GM21423 (cell line): ENCODE data around the gene TAS2R1.

Experiments used
- ATAC-seq: cut with Tn5 transposase; IDR thresholded peaks from one replicate; pipeline ENCODE4 v1.9.1; 2021; ENCODE audit warnings: mild to moderate bottlenecking, moderate library complexity; ENCODE audit not compliant: unreplicated experiment

Gene TAS2R1

DNA sequence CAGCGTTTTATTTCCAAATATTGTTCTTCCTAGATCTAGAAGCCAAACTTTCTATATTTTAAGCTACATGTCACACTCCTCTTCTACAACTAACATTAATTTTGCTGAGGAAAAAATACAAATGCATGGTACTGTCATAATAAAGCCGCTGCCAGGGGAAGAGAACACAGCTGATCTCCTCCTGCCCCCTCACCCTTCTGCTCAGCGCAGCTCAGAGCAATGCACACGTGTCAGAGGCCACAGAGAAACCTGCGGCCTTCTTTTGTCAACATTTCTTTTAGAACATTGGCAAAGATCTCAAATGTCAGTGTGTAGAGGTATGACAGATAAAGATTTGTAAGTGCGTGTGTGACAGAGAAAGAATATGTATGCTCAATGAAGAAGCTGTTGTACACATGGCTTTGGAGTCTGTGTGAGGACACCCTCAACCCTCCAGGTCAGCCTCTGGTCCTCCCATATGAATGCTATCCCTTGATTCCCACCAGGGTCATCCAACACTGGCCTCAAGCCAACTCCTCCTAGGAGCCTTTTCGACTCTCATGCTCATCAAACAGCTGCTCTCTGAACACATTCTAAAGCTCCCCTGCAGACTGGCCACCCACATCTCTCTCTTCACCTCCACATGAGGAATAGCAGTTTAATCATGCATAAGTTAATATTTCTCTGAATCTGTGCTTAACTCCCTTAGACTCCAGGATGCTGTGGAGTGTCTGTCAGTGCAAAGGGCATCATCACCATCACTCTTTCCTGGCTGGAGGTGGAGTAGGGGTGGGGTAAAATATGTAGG is 40.9 kb downstream of the TAS2R1 start:
- no peak for ATAC-seq

GRCh38 chr5:9588254-9588653 is 41.9 kb downstream of the TAS2R1 start:
- ATAC-seq: no peak

DNA sequence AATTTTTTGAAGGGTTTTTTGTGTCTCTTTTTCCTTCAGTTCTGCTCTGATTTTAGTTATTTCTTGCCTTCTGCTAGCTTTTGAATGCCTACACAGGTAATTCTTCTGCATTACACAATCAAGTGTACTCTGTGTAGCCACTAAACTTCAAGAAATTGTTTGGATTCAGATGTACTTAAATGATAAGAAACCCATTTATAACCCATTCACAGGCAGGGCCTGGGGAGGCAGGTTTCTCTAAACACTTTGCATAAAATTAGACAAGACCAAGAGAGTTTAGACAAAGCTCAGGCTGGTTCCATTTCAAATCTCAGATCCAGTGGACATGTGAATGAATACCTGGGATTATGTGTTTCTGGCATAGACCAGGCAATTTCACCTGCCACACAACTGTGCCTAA is 43.0 kb downstream of the TAS2R1 start:
- ATAC-seq: no peak

DNA sequence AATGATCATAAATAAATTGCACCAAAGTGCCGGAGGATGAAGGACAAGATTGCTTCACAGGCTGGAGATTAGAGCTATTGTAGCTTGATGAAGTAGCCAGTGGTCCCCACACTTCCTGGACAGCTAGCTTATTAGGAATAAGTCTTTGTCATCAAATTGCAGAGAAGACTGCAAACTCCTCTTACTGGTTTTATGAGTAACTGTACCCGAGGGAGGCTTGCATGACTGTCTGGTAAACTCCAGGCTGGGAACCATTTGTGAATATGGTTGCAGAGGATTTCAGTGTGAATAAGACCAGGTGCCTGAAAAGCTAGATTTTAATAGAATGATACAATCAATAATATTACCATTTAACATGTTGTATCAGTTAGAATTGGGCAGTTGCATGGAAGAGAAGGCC is 47.7 kb downstream of the TAS2R1 start:
- no peak for ATAC-seq
